ENCODE results near the gene AFF2.

Gene AFF2

GRCh38 chrX:148926371-148926770 is 426.0 kb downstream of the AFF2 start:
- DNase-seq (ENCODE audit: low read depth, low spot score): no peak

- no peak for DNase-seq (ENCODE audit: low read depth, low spot score)
These were observed 428.4 kb downstream of the AFF2 start for GRCh38 chrX:148928811-148929210.

GRCh38 chrX:148929686-148930085 is 429.3 kb downstream of the AFF2 start:
- DNase-seq (ENCODE audit: low read depth, low spot score): no peak

- no peak for DNase-seq (ENCODE audit: low read depth, low spot score)
These were observed 429.9 kb downstream of the AFF2 start for GRCh38 chrX:148930206-148930729.

GRCh38 chrX:148933881-148934280 is 433.5 kb downstream of the AFF2 start:
- DNase-seq (ENCODE audit: low read depth, low spot score): no peak

- no peak for DNase-seq (ENCODE audit: low read depth, low spot score)
These were observed 437.9 kb downstream of the AFF2 start for GRCh38 chrX:148938348-148938747.

- no peak for DNase-seq (ENCODE audit: low read depth, low spot score)
These were observed 440.1 kb downstream of the AFF2 start for GRCh38 chrX:148940411-148940996.

- DNase-seq (ENCODE audit: low read depth, low spot score): no peak
These were observed 442.3 kb downstream of the AFF2 start for GRCh38 chrX:148942754-148943153.

- no peak for DNase-seq (ENCODE audit: low read depth, low spot score)
These were observed 447.1 kb downstream of the AFF2 start for GRCh38 chrX:148947399-148947975.

- no peak for DNase-seq (ENCODE audit: low read depth, low spot score)
These were observed 455.9 kb downstream of the AFF2 start for GRCh38 chrX:148956352-148956751.

- no peak for DNase-seq (ENCODE audit: low read depth, low spot score)
These were observed 458.5 kb downstream of the AFF2 start for GRCh38 chrX:148958901-148959300.

- DNase-seq (ENCODE audit: low read depth, low spot score): no peak
These were observed 459.6 kb downstream of the AFF2 start for GRCh38 chrX:148960060-148960459.

- DNase-seq (ENCODE audit: low read depth, low spot score): no peak
These were observed 461.6 kb downstream of the AFF2 start for GRCh38 chrX:148961985-148962384.

GRCh38 chrX:148976571-148977400 is 476.4 kb downstream of the AFF2 start:
- no peak for DNase-seq (ENCODE audit: low read depth, low spot score)

GRCh38 chrX:148979786-148980185 is 479.4 kb downstream of the AFF2 start:
- DNase-seq (ENCODE audit: low read depth, low spot score): no peak

- DNase-seq (ENCODE audit: low read depth, low spot score): no peak
These were observed 483.8 kb downstream of the AFF2 start for GRCh38 chrX:148984238-148984637.

GRCh38 chrX:148991502-148991901 is 491.1 kb downstream of the AFF2 start:
- DNase-seq (ENCODE audit: low read depth, low spot score): no peak

- no peak for DNase-seq (ENCODE audit: low read depth, low spot score)
These were observed 495.2 kb downstream of the AFF2 start for GRCh38 chrX:148995661-148996060.

- DNase-seq (ENCODE audit: low read depth, low spot score): no peak
These were observed 501.9 kb downstream of the AFF2 start for GRCh38 chrX:149002320-149002719.

- DNase-seq (ENCODE audit: low read depth, low spot score): no peak
These were observed 503.6 kb downstream of the AFF2 start for GRCh38 chrX:149003863-149004660.

- no peak for DNase-seq (ENCODE audit: low read depth, low spot score)
These were observed 504.5 kb downstream of the AFF2 start for GRCh38 chrX:149004936-149005335.

- no peak for DNase-seq (ENCODE audit: low read depth, low spot score)
These were observed 505.8 kb downstream of the AFF2 start for GRCh38 chrX:149006235-149006634.
